Kidney epithelial cell (primary cell): ENCODE results near the gene ZNF66. TPM values are rescaled to one million over a fixed set of nuclear protein-coding genes. Genes with fewer than 3 reads are reported as not detected.
"Not testable (repeated sequence)": the region's sequence is repeated elsewhere in the genome, so short reads cannot be mapped to it uniquely, and the experiment has no call there.

Experiments
- DNase-seq: peaks from one replicate; pipeline ENCODE4 v3.0.0-alpha.2; 2010; ENCODE audit warnings: low read depth
- H3K27me3 ChIP-seq: 2 replicates; pipeline ENCODE4 v1.6.0; 2011; ENCODE audit warnings: low read length; ENCODE audit not compliant: control insufficient read depth, insufficient read depth
- H3K36me3 ChIP-seq: 2 replicates; pipeline ENCODE4 v1.5.1; 2011; ENCODE audit warnings: low read length; ENCODE audit not compliant: control insufficient read depth, insufficient read depth
- H3K4me3 ChIP-seq: 2 replicates; pipeline ENCODE4 v1.5.1; 2011; ENCODE audit warnings: low read depth, mild to moderate bottlenecking, control low read depth, low read length
- CTCF ChIP-seq: IDR thresholded peaks from 2 replicates; pipeline ENCODE4 v1.5.1; 2011; ENCODE audit warnings: mild to moderate bottlenecking, moderate library complexity, low read length, control low read depth, inconsistent platforms; ENCODE audit not compliant: insufficient read depth, poor library complexity, severe bottlenecking
- total RNA-seq: library from RNA; depleted of rRNA; stranded (reverse); fragments of >200 nt; gene quantifications from 2 replicates; pipeline ENCODE4 v1.2.3, GENCODE V29; 2015

The ZNF66 gene
- 2.4 and 2.9 TPM in 2 replicates for total RNA-seq

GRCh38 chr19:20776083-20777076 is at the start of gene ZNF66:
Gene ZNF66 (plus strand): TSS chr19:20776304. CDS start chr19:20776448, 144 bp downstream.
- TF ChIP-seq CTCF, result no peak
- peak; percentile 83 for DNase-seq

GRCh38 chr19:20750169-20750568 is 25.9 kb upstream of the ZNF66 start:
- not testable (repeated sequence) for H3K36me3 ChIP-seq, H3K27me3 ChIP-seq, H3K4me3 ChIP-seq, DNase-seq

More at GRCh38 chr19:20776083-20777076, at the start of gene ZNF66:
- Histone ChIP-seq H3K4me3 (peak within 1 kb of the TSS; percentile 98), H3K36me3 (no peaks in the 10 kb centered on the region), H3K27me3 (no peaks in the 10 kb centered on the region)

GRCh38 chr19:20752291-20752690 is 23.8 kb upstream of the ZNF66 start:
- not testable (repeated sequence) for DNase-seq, H3K27me3 ChIP-seq, H3K4me3 ChIP-seq, H3K36me3 ChIP-seq

GRCh38 chr19:20769225-20769736 is 6.8 kb upstream of the ZNF66 start:
- not testable (repeated sequence) for H3K36me3 ChIP-seq, DNase-seq, H3K4me3 ChIP-seq, H3K27me3 ChIP-seq

GRCh38 chr19:20787786-20788185 is 11.7 kb downstream of the ZNF66 start:
- no peak for DNase-seq
- no peak for TF ChIP-seq CTCF
- no peaks in the 10 kb centered on the region for H3K36me3 ChIP-seq

GRCh38 chr19:20791806-20792205 is 15.7 kb downstream of the ZNF66 start:
- Histone ChIP-seq H3K27me3 (no peaks in the 10 kb centered on the region), H3K4me3 (no peak overlapping the region), H3K36me3 (no peaks in the 10 kb centered on the region)
- no peak for TF ChIP-seq CTCF
- DNase-seq, result no peak

More at GRCh38 chr19:20787786-20788185, 11.7 kb downstream of the ZNF66 start:
- H3K27me3 ChIP-seq, result no peaks in the 10 kb centered on the region
- H3K4me3 ChIP-seq, result no peak overlapping the region

GRCh38 chr19:20806311-20807262 is 30.5 kb downstream of the ZNF66 start:
- not testable (repeated sequence) for DNase-seq, H3K4me3 ChIP-seq, H3K36me3 ChIP-seq, H3K27me3 ChIP-seq
